H9 (cell line): ENCODE measurements around the gene GRIK4. TPM values are rescaled to one million over a fixed set of nuclear protein-coding genes. Genes with fewer than 3 reads are reported as not detected.

Experiments used
- DNase-seq: peaks from one replicate; pipeline ENCODE4 v3.0.0-alpha.2; 2017
- H2AFZ ChIP-seq: one replicate; pipeline ENCODE4 v1.6.1; 2013; ENCODE audit warnings: mild to moderate bottlenecking, low read length, control low read depth, moderate library complexity
- H2AK5ac ChIP-seq: 2 replicates; pipeline ENCODE4 v1.6.1; 2013; ENCODE audit warnings: low read length, control low read depth, mixed read lengths; ENCODE audit not compliant: insufficient read length
- H2BK120ac ChIP-seq: one replicate; pipeline ENCODE4 v1.6.1; 2013; ENCODE audit warnings: low read depth, mild to moderate bottlenecking, low read length, control low read depth, inconsistent platforms; ENCODE audit not compliant: poor library complexity, severe bottlenecking
- H2BK12ac ChIP-seq: 2 replicates; pipeline ENCODE4 v1.6.1; 2013; ENCODE audit warnings: low read length, control low read depth, mixed read lengths, low read depth; ENCODE audit not compliant: insufficient read length
- H2BK15ac ChIP-seq: 2 replicates; pipeline ENCODE4 v1.6.1; 2013; ENCODE audit warnings: low read depth, low read length, control low read depth
- H2BK20ac ChIP-seq: one replicate; pipeline ENCODE4 v1.6.1; 2013; ENCODE audit warnings: low read depth, mild to moderate bottlenecking, low read length, control low read depth, inconsistent platforms; ENCODE audit not compliant: poor library complexity, severe bottlenecking
- H2BK5ac ChIP-seq: 2 replicates; pipeline ENCODE4 v1.6.1; 2013; ENCODE audit warnings: low read length, control low read depth, mixed read lengths; ENCODE audit not compliant: insufficient read length
- H3K14ac ChIP-seq: 2 replicates; pipeline ENCODE4 v1.6.1; 2013; ENCODE audit warnings: low read length, control low read depth; ENCODE audit not compliant: insufficient read depth
- H3K18ac ChIP-seq: 2 replicates; pipeline ENCODE4 v1.6.1; 2013; ENCODE audit warnings: low read depth, mild to moderate bottlenecking, mixed read lengths, low read length, control low read depth; ENCODE audit not compliant: insufficient read length
- H3K23ac ChIP-seq: 2 replicates; pipeline ENCODE4 v1.6.1; 2013; ENCODE audit warnings: low read length, control low read depth, mixed read lengths, low read depth; ENCODE audit not compliant: insufficient read length
- H3K23me2 ChIP-seq: 2 replicates; pipeline ENCODE4 v1.6.1; 2013; ENCODE audit warnings: low read depth, mild to moderate bottlenecking, mixed read lengths, low read length, control low read depth; ENCODE audit not compliant: insufficient read length, poor library complexity, severe bottlenecking
- H3K27ac ChIP-seq: 2 replicates; pipeline ENCODE4 v1.5.1; 2013; ENCODE audit warnings: low read length, control low read depth, mixed read lengths, low read depth; ENCODE audit not compliant: insufficient read length
- H3K27me3 ChIP-seq: 2 replicates; pipeline ENCODE4 v1.6.1; 2013; ENCODE audit warnings: low read length, control low read depth, inconsistent platforms; ENCODE audit not compliant: insufficient read depth
- H3K4ac ChIP-seq: 2 replicates; pipeline ENCODE4 v1.6.1; 2013; ENCODE audit warnings: low read depth, mild to moderate bottlenecking, control low read depth, inconsistent platforms, low read length, moderate library complexity
- H3K4me1 ChIP-seq: 2 replicates; pipeline ENCODE4 v1.6.1; 2013; ENCODE audit warnings: low read length, control low read depth, inconsistent platforms; ENCODE audit not compliant: insufficient read depth
- H3K4me2 ChIP-seq: 2 replicates; pipeline ENCODE4 v1.6.1; 2013; ENCODE audit warnings: low read length, control low read depth, mixed read lengths; ENCODE audit not compliant: insufficient read length, insufficient read depth
- H3K56ac ChIP-seq: 2 replicates; pipeline ENCODE4 v1.6.1; 2013; ENCODE audit warnings: low read depth, mild to moderate bottlenecking, mixed read lengths, low read length, control low read depth; ENCODE audit not compliant: insufficient read length
- H3K79me1 ChIP-seq: 2 replicates; pipeline ENCODE4 v1.6.1; 2013; ENCODE audit warnings: low read depth, mild to moderate bottlenecking, moderate library complexity, low read length, control low read depth, inconsistent platforms; ENCODE audit not compliant: insufficient read depth, poor library complexity, severe bottlenecking
- H3K79me2 ChIP-seq: 2 replicates; pipeline ENCODE4 v1.6.1; 2013; ENCODE audit warnings: low read length, control low read depth, inconsistent platforms; ENCODE audit not compliant: insufficient read depth
- H3K9ac ChIP-seq: 2 replicates; pipeline ENCODE4 v1.6.1; 2013; ENCODE audit warnings: low read length, control low read depth, mixed read lengths; ENCODE audit not compliant: insufficient read length; ENCODE audit errors: extremely low read depth
- H3K9me3 ChIP-seq: one replicate; pipeline ENCODE4 v1.6.1; 2013; ENCODE audit warnings: low read depth, low read length, inconsistent platforms; ENCODE audit not compliant: control insufficient read depth
- H3T11ph ChIP-seq: one replicate; pipeline ENCODE4 v1.6.1; 2013; ENCODE audit warnings: mild to moderate bottlenecking, low read length, control low read depth, inconsistent platforms
- H4K20me1 ChIP-seq: one replicate; pipeline ENCODE4 v1.6.1; 2013; ENCODE audit not compliant: control insufficient read depth, insufficient read length, insufficient read depth
- H4K5ac ChIP-seq: 2 replicates; pipeline ENCODE4 v1.6.1; 2013; ENCODE audit warnings: low read depth, mild to moderate bottlenecking, mixed read lengths, low read length, control low read depth; ENCODE audit not compliant: insufficient read length
- H4K8ac ChIP-seq: replicated peaks from 2 replicates; pipeline ENCODE4 v1.6.1; 2013; ENCODE audit warnings: low read length, control low read depth, mixed read lengths, low read depth; ENCODE audit not compliant: insufficient read length
- H4K91ac ChIP-seq: 2 replicates; pipeline ENCODE4 v1.6.1; 2013; ENCODE audit warnings: low read depth, mild to moderate bottlenecking, moderate library complexity, mixed read lengths, low read length, control low read depth; ENCODE audit not compliant: insufficient read length
- H3K27ac Mint-ChIP-seq, 3 experiments: 2 replicates in 2 of 3; 3 replicates in 1 of 3; pipeline ENCODE4 v1.8.0; 2020 to 2021; ENCODE audit warnings: mixed read lengths in 3 of 3, mild to moderate bottlenecking in 1 of 3, moderate library complexity in 1 of 3
- H3K27me3 Mint-ChIP-seq: 2 replicates; pipeline ENCODE4 v1.8.0; 2021; ENCODE audit warnings: low read depth, mild to moderate bottlenecking, moderate library complexity, mixed read lengths
- H3K36me3 Mint-ChIP-seq, 3 experiments: 2 replicates in 2 of 3; 3 replicates in 1 of 3; pipeline ENCODE4 v1.8.0; 2020 to 2021; ENCODE audit warnings: low read depth in 3 of 3, mixed read lengths in 3 of 3; ENCODE audit not compliant: insufficient read depth in 1 of 3
- H3K4me1 Mint-ChIP-seq, 2 experiments: 2 replicates each; pipeline ENCODE4 v1.8.0; 2020; ENCODE audit warnings: mixed read lengths in 2 of 2
- H3K4me3 Mint-ChIP-seq, 2 experiments: 2 replicates in 1 of 2; 3 replicates in 1 of 2; pipeline ENCODE4 v1.8.0; 2020 to 2021; ENCODE audit warnings: mild to moderate bottlenecking in 2 of 2, mixed read lengths in 2 of 2, moderate library complexity in 1 of 2
- H3K9me3 Mint-ChIP-seq, 2 experiments: 2 replicates in 1 of 2; 3 replicates in 1 of 2; pipeline ENCODE4 v1.8.0; 2020; ENCODE audit warnings: mild to moderate bottlenecking in 2 of 2, mixed read lengths in 2 of 2, moderate library complexity in 1 of 2
- CTCF ChIP-seq: fragments of 200-600 bp; sonication (generic); conservative IDR thresholded peaks from 3 replicates; pipeline ENCODE4 v1.8.0; 2021; ENCODE audit warnings: antibody characterized with exemption, mild to moderate bottlenecking
- WGBS: extraction: QIAGEN DNeasy Blood & Tissue Kit; methylation state at CpG from one replicate; pipeline ENCODE4 v1.1.7; 2013; ENCODE audit warnings: missing lambda C conversion rate, low lambda C conversion rate, mixed read lengths; ENCODE audit not compliant: insufficient read length; ENCODE audit errors: extremely low coverage; 5-methylcytosine and 5-hydroxymethylcytosine counted together
- total RNA-seq: library from RNA; stranded (reverse); gene quantifications from 2 replicates; pipeline ENCODE4 v1.2.1, GENCODE V29; 2021

GRIK4 gene
- total RNA-seq, 1 experiment from 2014 or later = 2.3 TPM

DNA sequence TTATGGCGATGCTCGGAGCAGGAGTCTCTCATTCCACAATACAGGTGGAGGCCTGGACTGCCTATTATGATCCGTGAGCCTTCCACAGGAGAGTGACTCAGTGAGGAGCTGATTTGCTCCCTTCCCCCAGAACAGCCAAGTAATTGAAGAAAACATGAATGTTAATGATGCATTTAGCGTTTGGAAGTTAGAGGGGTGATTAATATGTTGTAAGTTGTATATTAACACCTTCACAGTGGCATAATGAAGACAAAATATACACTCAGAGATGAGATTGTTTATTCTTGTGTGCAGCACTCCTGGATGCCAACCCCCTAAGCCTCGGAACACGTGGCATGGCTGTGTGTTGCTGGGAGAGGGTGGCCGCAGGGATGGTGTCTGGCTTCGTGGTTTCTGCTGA lies 98.6 kb downstream of the GRIK4 start:
- Histone ChIP-seq H4K8ac (no peak overlapping the region), H3T11ph (no peak overlapping the region), H4K91ac (no peak overlapping the region), H3K4me2 (no peak overlapping the region), H3K4ac (no peak overlapping the region), H2BK20ac (no peak overlapping the region), H3K56ac (no peak overlapping the region), H3K23me2 (no peaks in the 10 kb centered on the region), H3K14ac (peak overlapping the region; percentile 4), H3K18ac (no peak overlapping the region), H2BK12ac (no peak overlapping the region), H3K79me2 (no peaks in the 10 kb centered on the region), H3K4me1 (peaks cover 15% of the 10 kb centered on the region; the same call in 1 of the 2 replicates), H2BK5ac (no peak overlapping the region), H3K27me3 (no peaks in the 10 kb centered on the region), H3K9ac (no peak overlapping the region), H4K5ac (no peak overlapping the region), H3K79me1 (no peaks in the 10 kb centered on the region), H4K20me1 (no peaks in the 10 kb centered on the region), H3K27ac (no peak overlapping the region), H2BK120ac (no peak overlapping the region), H2AK5ac (no peak overlapping the region), H3K9me3 (no peaks in the 10 kb centered on the region), H2AFZ (no peak overlapping the region), H3K23ac (no peak overlapping the region), H2BK15ac (no peak overlapping the region)
- Mint-ChIP-seq H3K36me3 (no peaks in the 10 kb centered on the region; a peak in 1 of 7 replicates), H3K4me3 (no peak overlapping the region; a peak in 1 of 5 replicates), H3K4me1 (peaks cover 47 to 67% of the 10 kb centered on the region in 2 experiments), H3K9me3 (no peaks in the 10 kb centered on the region; a peak in 1 of 5 replicates), H3K27ac (no peak overlapping the region; a peak in 1 of 7 replicates), H3K27me3 (peaks cover 23% of the 10 kb centered on the region)
- WGBS = no CpG with 5 or more reads among the region's 8 CpGs
- TF ChIP-seq CTCF = no peak
- DNase-seq = no peak
